H1 (cell line): Measurements from ENCODE around the gene CIC. TPM values are rescaled to one million over a fixed set of nuclear protein-coding genes. Genes with fewer than 3 reads are reported as not detected.

ENCODE experiments used
- CTCF ChIA-PET: fragments of 300-600 bp; sonication (Branson Sonifier 250); formaldehyde crosslinking; loops from one replicate; lab custom pipeline; 2021; ENCODE audit not compliant: partially characterized antibody; lab: Charles Lee
- POLR2A ChIA-PET: fragments of 300-600 bp; sonication (Branson Sonifier 250); formaldehyde crosslinking; loops from one replicate; lab custom pipeline; 2021; ENCODE audit warnings: inconsistent platforms; ENCODE audit not compliant: partially characterized antibody; lab: Charles Lee
- DNase-seq, 2 experiments: peaks; one replicate each; pipeline versions ENCODE4 v3.0.0 to v3.0.0-alpha.2; 2010 to 2022; ENCODE audit warnings: low spot score in 2 of 2, low read depth in 1 of 2, mixed read lengths in 1 of 2
- FAIRE-seq: peaks from 2 replicates; lab custom pipeline; 2011; peaks lifted over from hg19 to GRCh38; lab: Jason Lieb, UNC
- H2AFZ ChIP-seq: 2 replicates; pipeline ENCODE4 v1.8.1; 2012; ENCODE audit warnings: low read length, inconsistent platforms
- H2AK5ac ChIP-seq: 2 replicates; pipeline ENCODE4 v1.6.1; 2013; ENCODE audit warnings: low read depth, low read length
- H2BK120ac ChIP-seq: replicated peaks from 2 replicates; pipeline ENCODE3; 2013; ENCODE audit warnings: low read depth, low read length, inconsistent platforms
- H2BK12ac ChIP-seq: 2 replicates; pipeline ENCODE4 v1.6.1; 2013; ENCODE audit warnings: low read depth, low read length
- H2BK15ac ChIP-seq: 2 replicates; pipeline ENCODE4 v1.6.1; 2013; ENCODE audit warnings: low read length
- H2BK20ac ChIP-seq: 2 replicates; pipeline ENCODE4 v1.6.1; 2013; ENCODE audit warnings: low read length
- H2BK5ac ChIP-seq: 2 replicates; pipeline ENCODE4 v1.6.1; 2013; ENCODE audit warnings: low read depth, low read length
- H3K14ac ChIP-seq: 2 replicates; pipeline ENCODE4 v1.6.1; 2013; ENCODE audit warnings: inconsistent platforms; ENCODE audit not compliant: insufficient read length
- H3K18ac ChIP-seq: 2 replicates; pipeline ENCODE4 v1.6.1; 2013; ENCODE audit warnings: low read length; ENCODE audit errors: extremely low read depth
- H3K23ac ChIP-seq: 2 replicates; pipeline ENCODE4 v1.6.1; 2013; ENCODE audit warnings: inconsistent platforms; ENCODE audit not compliant: insufficient read length
- H3K23me2 ChIP-seq: 2 replicates; pipeline ENCODE4 v1.6.1; 2013; ENCODE audit warnings: low read depth, low read length
- H3K27ac ChIP-seq: 2 replicates; pipeline ENCODE4 v1.6.1; 2011; ENCODE audit warnings: low read depth, low read length, inconsistent platforms
- H3K27me3 ChIP-seq, 4 experiments: replicated peaks in 1 of 4; 1 replicate in 1 of 4; 2 replicates in 3 of 4; pipeline versions ENCODE4 v1.6.1 to v1.8.1; 2011 to 2013; ENCODE audit warnings: low read length in 3 of 4, mild to moderate bottlenecking in 3 of 4, inconsistent platforms in 2 of 4, mixed read lengths in 2 of 4, moderate library complexity in 1 of 4; ENCODE audit not compliant: control insufficient read depth in 3 of 4, insufficient read depth in 3 of 4; ENCODE audit errors: extremely low read depth in 1 of 4
- H3K36me3 ChIP-seq, 4 experiments: 2 replicates each; pipeline versions ENCODE4 v1.6.1 to v1.8.1; 2011 to 2013; ENCODE audit warnings: mild to moderate bottlenecking in 4 of 4, low read length in 3 of 4, moderate library complexity in 2 of 4, control low read depth in 1 of 4, inconsistent platforms in 1 of 4; ENCODE audit not compliant: insufficient read depth in 4 of 4, control insufficient read depth in 2 of 4
- H3K4ac ChIP-seq: replicated peaks from 2 replicates; pipeline ENCODE3; 2013; ENCODE audit warnings: low read length, low read depth, mixed read lengths, inconsistent platforms; ENCODE audit not compliant: insufficient read length
- H3K4me1 ChIP-seq, 4 experiments: replicated peaks in 1 of 4; 1 replicate in 1 of 4; 2 replicates in 3 of 4; pipeline versions ENCODE4 v1.6.1 to v1.8.1; 2011 to 2013; ENCODE audit warnings: low read length in 3 of 4, inconsistent platforms in 2 of 4, mixed read lengths in 1 of 4; ENCODE audit not compliant: insufficient read depth in 4 of 4, control insufficient read depth in 3 of 4
- H3K4me2 ChIP-seq, 2 experiments: 2 replicates each; pipeline versions ENCODE4 v1.6.1 to v1.8.1; 2011 to 2013; ENCODE audit warnings: low read depth in 2 of 2, low read length in 2 of 2, control low read depth in 1 of 2, inconsistent platforms in 1 of 2, mild to moderate bottlenecking in 1 of 2; ENCODE audit not compliant: insufficient read depth in 1 of 2
- H3K4me3 ChIP-seq, 4 experiments: fragments of 200-600, 300-600 bp in 1 of 4; sonication (generic), shearing (Covaris generic), sonication (Bioruptor Twin) in 1 of 4; 2 replicates each; pipeline versions ENCODE4 v1.5.1 to v1.8.1; 2011 to 2016; ENCODE audit warnings: low read length in 4 of 4, low read depth in 3 of 4, control low read depth in 2 of 4, inconsistent platforms in 2 of 4, mild to moderate bottlenecking in 2 of 4, mixed read lengths in 1 of 4, moderate library complexity in 1 of 4; ENCODE audit not compliant: insufficient read depth in 2 of 4; ENCODE audit errors: extremely low read depth in 1 of 4
- H3K56ac ChIP-seq: replicated peaks from 2 replicates; pipeline ENCODE3; 2013; ENCODE audit warnings: low read depth, mild to moderate bottlenecking, mixed read lengths, low read length, inconsistent platforms; ENCODE audit not compliant: insufficient read length
- H3K79me1 ChIP-seq: 2 replicates; pipeline ENCODE4 v1.6.1; 2013; ENCODE audit warnings: low read depth, low read length, control low read depth
- H3K79me2 ChIP-seq, 2 experiments: 2 replicates each; pipeline versions ENCODE4 v1.6.1 to v1.8.1; 2012 to 2013; ENCODE audit warnings: low read length in 2 of 2, mild to moderate bottlenecking in 2 of 2, inconsistent platforms in 1 of 2; ENCODE audit not compliant: insufficient read depth in 2 of 2, control insufficient read depth in 1 of 2
- H3K9ac ChIP-seq, 4 experiments: replicated peaks in 1 of 4; 1 replicate in 1 of 4; 2 replicates in 3 of 4; pipeline versions ENCODE4 v1.6.1 to v1.8.1; 2011 to 2013; ENCODE audit warnings: low read depth in 3 of 4, low read length in 3 of 4, control low read depth in 2 of 4, mild to moderate bottlenecking in 2 of 4, moderate library complexity in 2 of 4, inconsistent platforms in 1 of 4; ENCODE audit errors: extremely low read depth in 1 of 4
- H3K9me3 ChIP-seq, 2 experiments: 2 replicates each; pipeline versions ENCODE4 v1.6.1 to v1.8.1; 2012 to 2013; ENCODE audit warnings: mild to moderate bottlenecking in 2 of 2, moderate library complexity in 2 of 2, control low read depth in 1 of 2, inconsistent platforms in 1 of 2, low read depth in 1 of 2, low read length in 1 of 2, mixed read lengths in 1 of 2; ENCODE audit not compliant: insufficient read depth in 2 of 2
- H4K20me1 ChIP-seq, 2 experiments: replicated peaks in 1 of 2; 2 replicates each; pipeline versions ENCODE3 to v1.8.1; 2011 to 2013; ENCODE audit warnings: inconsistent platforms in 2 of 2, low read length in 2 of 2, mild to moderate bottlenecking in 1 of 2; ENCODE audit not compliant: insufficient read depth in 2 of 2, control insufficient read depth in 1 of 2
- H4K5ac ChIP-seq: 2 replicates; pipeline ENCODE4 v1.6.1; 2013; ENCODE audit warnings: low read length, low read depth, mixed read lengths, inconsistent platforms; ENCODE audit not compliant: insufficient read length
- H4K8ac ChIP-seq: 2 replicates; pipeline ENCODE4 v1.8.0; 2013; ENCODE audit warnings: mild to moderate bottlenecking, moderate library complexity, low read length, inconsistent platforms; ENCODE audit not compliant: insufficient read depth; ENCODE audit errors: extremely low read depth
- H4K91ac ChIP-seq: replicated peaks from 2 replicates; pipeline ENCODE3; 2013; ENCODE audit warnings: low read length, mixed read lengths, inconsistent platforms; ENCODE audit not compliant: insufficient read length
- SRF ChIP-seq: IDR thresholded peaks from 2 replicates; pipeline ENCODE4 v1.6.1; 2011; ENCODE audit warnings: mild to moderate bottlenecking, low read depth, low read length, moderate library complexity
- TAF1 ChIP-seq: IDR thresholded peaks from 2 replicates; pipeline ENCODE4 v1.6.1; 2011; ENCODE audit warnings: mild to moderate bottlenecking, low read depth, low read length
- TAF7 ChIP-seq: optimal IDR thresholded peaks from 2 replicates; pipeline ENCODE3; 2011; ENCODE audit warnings: low read depth, mild to moderate bottlenecking, inconsistent platforms, low read length, moderate library complexity, borderline replicate concordance
- WGBS, 2 experiments: shearing (Covaris generic) in 1 of 2; methylation state at CpG; one replicate each; pipeline versions ENCODE4 v1.1.6 to v1.1.7; 2013 to 2015; ENCODE audit warnings: low lambda C conversion rate in 2 of 2, mixed read lengths in 2 of 2, inconsistent platforms in 1 of 2, low coverage in 1 of 2, missing lambda C conversion rate in 1 of 2; ENCODE audit not compliant: insufficient replicate concordance in 2 of 2, insufficient coverage in 1 of 2, insufficient read length in 1 of 2; ENCODE audit errors: extremely low coverage in 1 of 2, missing lambda C conversion rate in 1 of 2; 5-methylcytosine and 5-hydroxymethylcytosine counted together
- polyA plus RNA-seq, 7 experiments: library from polyadenylated mRNA; depleted of rRNA in 3 of 7; stranded (reverse) in 5 of 7; unstranded in 2 of 7; fragments of >200 nt in 5 of 7; fragments of 200-250 nt in 2 of 7; gene quantifications; 1 replicate in 5 of 7; 2 replicates in 1 of 7; 4 replicates in 1 of 7; pipeline versions ENCODE4 v1.2.1 to v1.2.3, GENCODE V29; 2011 to 2013; ENCODE audit warnings: missing spikeins in 2 of 7, mixed read lengths in 2 of 7
- total RNA-seq: library from RNA; stranded (reverse); fragmentation: NEBNext Ultra II Directional; extraction: Animal tissue kit (Norgen Biotek cat#: 25700); gene quantifications from 2 replicates; pipeline ENCODE4 v1.2.1, GENCODE V29; 2021

The CIC gene
- total and polyA plus RNA-seq, 2 of the 8 experiments (the other 6 are each of a cell fraction or from before 2014, with no cell fraction given), result 13.2 to 43.6 TPM

GRCh38 chr19:42292963-42293362 is 23.9 kb downstream of the CIC start:
- Histone ChIP-seq H3K9me3 (no peaks in the 10 kb centered on the region), H4K8ac (no peak overlapping the region), H3K4me1 (peaks cover 0 to 2% (median under 1%) of the 10 kb centered on the region in 4 experiments; a peak in 5 of 7 replicates), H4K20me1 (peaks cover 0 to 12% of the 10 kb centered on the region in 2 experiments), H3K27me3 (no peaks in the 10 kb centered on the region), H3K23ac (no peak overlapping the region), H2BK5ac (no peak overlapping the region; the same call in 1 of the 2 replicates), H3K56ac (no peak overlapping the region), H3K18ac (no peak overlapping the region), H3K4me2 (no peak overlapping the region), H2BK12ac (no peak overlapping the region), H3K79me2 (no peaks in the 10 kb centered on the region), H2BK20ac (no peak overlapping the region), H3K27ac (no peak overlapping the region), H3K4ac (no peak overlapping the region), H2BK120ac (no peak overlapping the region), H3K23me2 (no peaks in the 10 kb centered on the region), H2BK15ac (no peak overlapping the region), H3K14ac (no peak overlapping the region), H4K91ac (no peak overlapping the region), H2AK5ac (no peak overlapping the region), H3K79me1 (peaks cover 7% of the 10 kb centered on the region), H3K9ac (no peak overlapping the region), H3K4me3 (no peak overlapping the region), H3K36me3 (peaks cover 10 to 63% (median 46%) of the 10 kb centered on the region in 4 experiments; a peak in 7 of 8 replicates), H4K5ac (no peak overlapping the region), H2AFZ (no peak overlapping the region)
- TF ChIP-seq TAF1 (no peak), SRF (no peak), TAF7 (no peak)
- CTCF ChIA-PET, result interaction anchor here (0.8 to 10.6 kb wide), 13 partner anchors 8 to 184 kb away, joined by 3 to 155 read pairs (median 4); partner anchors contain the start of genes GSK3A, PAFAH1B3, PRR19 and ZNF526
- DNase-seq (no peak), FAIRE-seq (no peak)
- POLR2A ChIA-PET, result interaction anchor here (1.0 to 4.1 kb wide), 3 partner anchors 7 to 48 kb away, joined by 4 to 20 read pairs (median 5); partner anchors contain the start of genes PAFAH1B3 and PRR19
- 98% methylated on average over 11 of the region's 14 CpGs; no CpG with 5 or more reads in 1 of the 2 experiments for WGBS, 2 experiments
